HG02885 (cell line): ENCODE measurements around the gene CAB39.

Source experiments
- ATAC-seq: cut with Tn5 transposase; IDR thresholded peaks from one replicate; pipeline ENCODE4 v1.9.1; 2021; ENCODE audit warnings: mild to moderate bottlenecking; ENCODE audit not compliant: unreplicated experiment, poor library complexity

Gene CAB39

GRCh38 chr2:230748087-230748486 is 35.4 kb downstream of the CAB39 start:
- ATAC-seq = no peak

- ATAC-seq = no peak
Measured at GRCh38 chr2:230749111-230749510, 36.5 kb downstream of the CAB39 start.

GRCh38 chr2:230751062-230751461 is 38.4 kb downstream of the CAB39 start:
- peak; percentile 53 for ATAC-seq

- ATAC-seq = no peak
Measured at GRCh38 chr2:230754200-230754599, 41.6 kb downstream of the CAB39 start.

- no peak for ATAC-seq
Measured at GRCh38 chr2:230757476-230757875, 44.8 kb downstream of the CAB39 start.

- ATAC-seq = no peak
Measured at GRCh38 chr2:230758566-230759480, 46.2 kb downstream of the CAB39 start.

- no peak for ATAC-seq
Measured at GRCh38 chr2:230759481-230760167, 47.0 kb downstream of the CAB39 start.

GRCh38 chr2:230761704-230762103 is 49.1 kb downstream of the CAB39 start:
- ATAC-seq = no peak

GRCh38 chr2:230762317-230762896 is 49.8 kb downstream of the CAB39 start:
- peak; percentile 70 for ATAC-seq

GRCh38 chr2:230764346-230764745 is 51.7 kb downstream of the CAB39 start:
- ATAC-seq = no peak

- no peak for ATAC-seq
Measured at GRCh38 chr2:230765611-230766300, 53.1 kb downstream of the CAB39 start.

GRCh38 chr2:230767862-230768388 is 55.3 kb downstream of the CAB39 start:
- no peak for ATAC-seq

GRCh38 chr2:230770804-230771203 is 58.2 kb downstream of the CAB39 start:
- no peak for ATAC-seq

- ATAC-seq = no peak
Measured at GRCh38 chr2:230772156-230772555, 59.5 kb downstream of the CAB39 start.

GRCh38 chr2:230773039-230773773 is 60.6 kb downstream of the CAB39 start:
- no peak for ATAC-seq

- ATAC-seq = no peak
Measured at GRCh38 chr2:230774348-230774951, 61.8 kb downstream of the CAB39 start.

GRCh38 chr2:230775737-230776136 is 63.1 kb downstream of the CAB39 start:
- no peak for ATAC-seq

- ATAC-seq = no peak
Measured at GRCh38 chr2:230777721-230778120, 65.1 kb downstream of the CAB39 start.

GRCh38 chr2:230778350-230779063 is 65.9 kb downstream of the CAB39 start:
- peak; percentile 77 for ATAC-seq
